D721Med (cell line): ENCODE results near the gene NGLY1.

Experiments used
- DNase-seq: peaks from one replicate; pipeline ENCODE4 v3.0.0; 2011; ENCODE audit warnings: low spot score; ENCODE audit not compliant: insufficient read length
- FAIRE-seq: peaks from 2 replicates; lab custom pipeline; 2011; peaks lifted over from hg19 to GRCh38; lab: Jason Lieb, UNC
- CTCF ChIP-seq: IDR thresholded peaks from 2 replicates; pipeline ENCODE4 v1.5.1; 2012; ENCODE audit warnings: mild to moderate bottlenecking, control low read depth; ENCODE audit not compliant: insufficient read depth; ENCODE audit errors: missing control alignments

The NGLY1 gene

GRCh38 chr3:25679166-25679565 lies 104.1 kb downstream of the NGLY1 start:
- FAIRE-seq: no peak
- DNase-seq: no peak
- no peak for TF ChIP-seq CTCF

GRCh38 chr3:25678581-25678980 lies 104.7 kb downstream of the NGLY1 start:
- no peak for TF ChIP-seq CTCF
- DNase-seq (no peak), FAIRE-seq (no peak)

- no peak for TF ChIP-seq CTCF
- FAIRE-seq: no peak
- DNase-seq: no peak
These were observed 106.1 kb downstream of the NGLY1 start for GRCh38 chr3:25677121-25677520.

- no peak for DNase-seq
- FAIRE-seq: no peak
- TF ChIP-seq CTCF: no peak
These were observed 108.6 kb downstream of the NGLY1 start for GRCh38 chr3:25674670-25675069.

GRCh38 chr3:25673738-25674298 lies 109.4 kb downstream of the NGLY1 start:
- FAIRE-seq: no peak
- no peak for TF ChIP-seq CTCF
- no peak for DNase-seq
